SK-N-MC (cell line): Measurements from ENCODE around the gene DIAPH1.

ENCODE experiments used
- EZH2 ChIP-seq: fragments of 200-600 bp; sonication (generic); IDR thresholded peaks from one replicate; pipeline ENCODE4 v1.6.1; 2017; ENCODE audit warnings: antibody characterized with exemption
- POLR2AphosphoS5 ChIP-seq: IDR thresholded peaks from 2 replicates; pipeline ENCODE4 v1.6.1; 2012; ENCODE audit warnings: mild to moderate bottlenecking, low read depth, low read length, borderline replicate concordance

GRCh38 chr5:141475625-141476131 is 143.1 kb downstream of the DIAPH1 start, which contains the start of gene PCDHGC3:
- TF ChIP-seq EZH2 (no peak), POLR2AphosphoS5 (peak; percentile 72)
